H9 (cell line): ENCODE results near the gene NOXA1. TPM values are rescaled to one million over a fixed set of nuclear protein-coding genes. Genes with fewer than 3 reads are reported as not detected.

Experiments used
- DNase-seq: peaks from one replicate; pipeline ENCODE4 v3.0.0-alpha.2; 2017
- H2AFZ ChIP-seq: one replicate; pipeline ENCODE4 v1.6.1; 2013; ENCODE audit warnings: mild to moderate bottlenecking, low read length, control low read depth, moderate library complexity
- H2AK5ac ChIP-seq: 2 replicates; pipeline ENCODE4 v1.6.1; 2013; ENCODE audit warnings: low read length, control low read depth, mixed read lengths; ENCODE audit not compliant: insufficient read length
- H2BK120ac ChIP-seq: one replicate; pipeline ENCODE4 v1.6.1; 2013; ENCODE audit warnings: low read depth, mild to moderate bottlenecking, low read length, control low read depth, inconsistent platforms; ENCODE audit not compliant: poor library complexity, severe bottlenecking
- H2BK12ac ChIP-seq: 2 replicates; pipeline ENCODE4 v1.6.1; 2013; ENCODE audit warnings: low read length, control low read depth, mixed read lengths, low read depth; ENCODE audit not compliant: insufficient read length
- H2BK15ac ChIP-seq: 2 replicates; pipeline ENCODE4 v1.6.1; 2013; ENCODE audit warnings: low read depth, low read length, control low read depth
- H2BK20ac ChIP-seq: one replicate; pipeline ENCODE4 v1.6.1; 2013; ENCODE audit warnings: low read depth, mild to moderate bottlenecking, low read length, control low read depth, inconsistent platforms; ENCODE audit not compliant: poor library complexity, severe bottlenecking
- H2BK5ac ChIP-seq: 2 replicates; pipeline ENCODE4 v1.6.1; 2013; ENCODE audit warnings: low read length, control low read depth, mixed read lengths; ENCODE audit not compliant: insufficient read length
- H3K14ac ChIP-seq: 2 replicates; pipeline ENCODE4 v1.6.1; 2013; ENCODE audit warnings: low read length, control low read depth; ENCODE audit not compliant: insufficient read depth
- H3K18ac ChIP-seq: 2 replicates; pipeline ENCODE4 v1.6.1; 2013; ENCODE audit warnings: low read depth, mild to moderate bottlenecking, mixed read lengths, low read length, control low read depth; ENCODE audit not compliant: insufficient read length
- H3K23ac ChIP-seq: 2 replicates; pipeline ENCODE4 v1.6.1; 2013; ENCODE audit warnings: low read length, control low read depth, mixed read lengths, low read depth; ENCODE audit not compliant: insufficient read length
- H3K23me2 ChIP-seq: 2 replicates; pipeline ENCODE4 v1.6.1; 2013; ENCODE audit warnings: low read depth, mild to moderate bottlenecking, mixed read lengths, low read length, control low read depth; ENCODE audit not compliant: insufficient read length, poor library complexity, severe bottlenecking
- H3K27ac ChIP-seq: 2 replicates; pipeline ENCODE4 v1.5.1; 2013; ENCODE audit warnings: low read length, control low read depth, mixed read lengths, low read depth; ENCODE audit not compliant: insufficient read length
- H3K27me3 ChIP-seq: 2 replicates; pipeline ENCODE4 v1.6.1; 2013; ENCODE audit warnings: low read length, control low read depth, inconsistent platforms; ENCODE audit not compliant: insufficient read depth
- H3K4ac ChIP-seq: 2 replicates; pipeline ENCODE4 v1.6.1; 2013; ENCODE audit warnings: low read depth, mild to moderate bottlenecking, control low read depth, inconsistent platforms, low read length, moderate library complexity
- H3K4me1 ChIP-seq: 2 replicates; pipeline ENCODE4 v1.6.1; 2013; ENCODE audit warnings: low read length, control low read depth, inconsistent platforms; ENCODE audit not compliant: insufficient read depth
- H3K4me2 ChIP-seq: 2 replicates; pipeline ENCODE4 v1.6.1; 2013; ENCODE audit warnings: low read length, control low read depth, mixed read lengths; ENCODE audit not compliant: insufficient read length, insufficient read depth
- H3K56ac ChIP-seq: 2 replicates; pipeline ENCODE4 v1.6.1; 2013; ENCODE audit warnings: low read depth, mild to moderate bottlenecking, mixed read lengths, low read length, control low read depth; ENCODE audit not compliant: insufficient read length
- H3K79me1 ChIP-seq: 2 replicates; pipeline ENCODE4 v1.6.1; 2013; ENCODE audit warnings: low read depth, mild to moderate bottlenecking, moderate library complexity, low read length, control low read depth, inconsistent platforms; ENCODE audit not compliant: insufficient read depth, poor library complexity, severe bottlenecking
- H3K79me2 ChIP-seq: 2 replicates; pipeline ENCODE4 v1.6.1; 2013; ENCODE audit warnings: low read length, control low read depth, inconsistent platforms; ENCODE audit not compliant: insufficient read depth
- H3K9ac ChIP-seq: 2 replicates; pipeline ENCODE4 v1.6.1; 2013; ENCODE audit warnings: low read length, control low read depth, mixed read lengths; ENCODE audit not compliant: insufficient read length; ENCODE audit errors: extremely low read depth
- H3K9me3 ChIP-seq: one replicate; pipeline ENCODE4 v1.6.1; 2013; ENCODE audit warnings: low read depth, low read length, inconsistent platforms; ENCODE audit not compliant: control insufficient read depth
- H3T11ph ChIP-seq: one replicate; pipeline ENCODE4 v1.6.1; 2013; ENCODE audit warnings: mild to moderate bottlenecking, low read length, control low read depth, inconsistent platforms
- H4K20me1 ChIP-seq: one replicate; pipeline ENCODE4 v1.6.1; 2013; ENCODE audit not compliant: control insufficient read depth, insufficient read length, insufficient read depth
- H4K5ac ChIP-seq: 2 replicates; pipeline ENCODE4 v1.6.1; 2013; ENCODE audit warnings: low read depth, mild to moderate bottlenecking, mixed read lengths, low read length, control low read depth; ENCODE audit not compliant: insufficient read length
- H4K8ac ChIP-seq: replicated peaks from 2 replicates; pipeline ENCODE4 v1.6.1; 2013; ENCODE audit warnings: low read length, control low read depth, mixed read lengths, low read depth; ENCODE audit not compliant: insufficient read length
- H4K91ac ChIP-seq: 2 replicates; pipeline ENCODE4 v1.6.1; 2013; ENCODE audit warnings: low read depth, mild to moderate bottlenecking, moderate library complexity, mixed read lengths, low read length, control low read depth; ENCODE audit not compliant: insufficient read length
- H3K27ac Mint-ChIP-seq, 3 experiments: 2 replicates in 2 of 3; 3 replicates in 1 of 3; pipeline ENCODE4 v1.8.0; 2020 to 2021; ENCODE audit warnings: mixed read lengths in 3 of 3, mild to moderate bottlenecking in 1 of 3, moderate library complexity in 1 of 3
- H3K27me3 Mint-ChIP-seq: 2 replicates; pipeline ENCODE4 v1.8.0; 2021; ENCODE audit warnings: low read depth, mild to moderate bottlenecking, moderate library complexity, mixed read lengths
- H3K36me3 Mint-ChIP-seq, 3 experiments: 2 replicates in 2 of 3; 3 replicates in 1 of 3; pipeline ENCODE4 v1.8.0; 2020 to 2021; ENCODE audit warnings: low read depth in 3 of 3, mixed read lengths in 3 of 3; ENCODE audit not compliant: insufficient read depth in 1 of 3
- H3K4me1 Mint-ChIP-seq, 2 experiments: 2 replicates each; pipeline ENCODE4 v1.8.0; 2020; ENCODE audit warnings: mixed read lengths in 2 of 2
- H3K4me3 Mint-ChIP-seq, 2 experiments: 2 replicates in 1 of 2; 3 replicates in 1 of 2; pipeline ENCODE4 v1.8.0; 2020 to 2021; ENCODE audit warnings: mild to moderate bottlenecking in 2 of 2, mixed read lengths in 2 of 2, moderate library complexity in 1 of 2
- H3K9me3 Mint-ChIP-seq, 2 experiments: 2 replicates in 1 of 2; 3 replicates in 1 of 2; pipeline ENCODE4 v1.8.0; 2020; ENCODE audit warnings: mild to moderate bottlenecking in 2 of 2, mixed read lengths in 2 of 2, moderate library complexity in 1 of 2
- CTCF ChIP-seq: fragments of 200-600 bp; sonication (generic); conservative IDR thresholded peaks from 3 replicates; pipeline ENCODE4 v1.8.0; 2021; ENCODE audit warnings: antibody characterized with exemption, mild to moderate bottlenecking
- WGBS: extraction: QIAGEN DNeasy Blood & Tissue Kit; methylation state at CpG from one replicate; pipeline ENCODE4 v1.1.7; 2013; ENCODE audit warnings: missing lambda C conversion rate, low lambda C conversion rate, mixed read lengths; ENCODE audit not compliant: insufficient read length; ENCODE audit errors: extremely low coverage; 5-methylcytosine and 5-hydroxymethylcytosine counted together
- total RNA-seq: library from RNA; stranded (reverse); gene quantifications from 2 replicates; pipeline ENCODE4 v1.2.1, GENCODE V29; 2021

NOXA1 gene
- total RNA-seq, 1 experiment from 2014 or later = 2.0 TPM

DNA sequence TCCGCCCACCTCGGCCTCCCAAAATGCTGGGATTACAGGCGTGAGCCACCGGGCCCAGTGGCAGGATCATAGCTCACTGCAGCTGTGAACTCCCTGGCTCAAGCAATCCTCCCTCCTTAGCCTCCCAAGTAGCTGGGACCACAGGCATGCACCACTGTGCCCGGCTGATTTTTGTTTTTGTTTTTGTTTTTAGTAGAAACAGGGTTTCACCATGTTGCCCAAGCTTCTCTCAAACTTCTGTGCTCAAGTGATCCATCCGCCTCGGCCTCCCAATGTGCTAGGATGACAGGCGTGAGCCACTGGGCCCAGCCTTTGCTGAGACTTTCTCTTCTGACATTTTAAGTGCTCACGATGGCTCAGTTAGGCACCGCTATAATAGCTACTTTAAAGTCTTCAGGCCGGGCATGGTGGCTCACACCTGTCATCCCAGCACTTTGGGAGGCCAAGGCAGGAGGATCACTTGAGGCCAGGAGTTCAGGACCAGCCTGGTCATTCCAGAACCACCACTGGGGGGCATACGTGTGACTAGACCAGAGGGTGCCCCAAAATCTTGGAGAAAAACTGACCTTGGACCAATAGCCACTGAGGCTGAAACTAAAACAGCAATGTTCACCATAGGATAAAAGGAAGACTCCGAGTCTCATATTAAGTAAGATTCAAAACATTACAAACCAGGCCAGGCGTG lies 21.1 kb downstream of the NOXA1 start:
- WGBS = no CpG with 5 or more reads among the region's 14 CpGs
- 0 out of 5 replicates have a peak, but pooled peaks cover 0 to 1% of the 10 kb centered on the region in 2 experiments for H3K9me3 Mint-ChIP-seq

More for the DNA sequence above, 21.1 kb downstream of the NOXA1 start:
- no peak overlapping the region for H3K18ac ChIP-seq
- H4K20me1 ChIP-seq = no peaks in the 10 kb centered on the region
- no peak overlapping the region for H3K23ac ChIP-seq
- no peak overlapping the region for H4K91ac ChIP-seq
- no peaks in the 10 kb centered on the region for H3K79me2 ChIP-seq
- no peaks in the 10 kb centered on the region for H3K9me3 ChIP-seq
- no peak overlapping the region for H3K27ac Mint-ChIP-seq
- no peak overlapping the region for H3K9ac ChIP-seq
- H3K23me2 ChIP-seq = no peaks in the 10 kb centered on the region
- no peak for DNase-seq
- peak; percentile 20; the same call in 1 of the 3 replicates for TF ChIP-seq CTCF
- no peak overlapping the region for H2BK20ac ChIP-seq
- no peak overlapping the region for H3T11ph ChIP-seq
- H3K79me1 ChIP-seq = no peaks in the 10 kb centered on the region
- no peak overlapping the region for H2BK12ac ChIP-seq
- no peak overlapping the region for H3K56ac ChIP-seq
- no peak overlapping the region for H2AFZ ChIP-seq
- H2BK120ac ChIP-seq = no peak overlapping the region
- H2AK5ac ChIP-seq = no peak overlapping the region
- H3K27ac ChIP-seq = no peak overlapping the region
- no peak overlapping the region for H4K8ac ChIP-seq
- no peak overlapping the region for H2BK5ac ChIP-seq
- peaks cover 7 to 12% of the 10 kb centered on the region in 2 experiments for H3K4me1 Mint-ChIP-seq
- H2BK15ac ChIP-seq = no peak overlapping the region
- no peak overlapping the region for H4K5ac ChIP-seq
- no peaks in the 10 kb centered on the region for H3K4me1 ChIP-seq
- peaks cover 20% of the 10 kb centered on the region for H3K27me3 Mint-ChIP-seq
- no peak overlapping the region for H3K4ac ChIP-seq
- H3K36me3 Mint-ChIP-seq = no peaks in the 10 kb centered on the region; a peak in 2 of 7 replicates
- no peak overlapping the region for H3K4me2 ChIP-seq
- H3K14ac ChIP-seq = no peak overlapping the region
- no peak overlapping the region for H3K4me3 Mint-ChIP-seq
- no peaks in the 10 kb centered on the region for H3K27me3 ChIP-seq
